Left forelimb (tissue), 1 donor: Measurements from ENCODE around the gene USH2A.

Experiments used
- DNase-seq: peaks from one replicate; pipeline ENCODE4 v3.0.0-alpha.2; 2018; ENCODE audit warnings: low spot score

Gene USH2A

DNA sequence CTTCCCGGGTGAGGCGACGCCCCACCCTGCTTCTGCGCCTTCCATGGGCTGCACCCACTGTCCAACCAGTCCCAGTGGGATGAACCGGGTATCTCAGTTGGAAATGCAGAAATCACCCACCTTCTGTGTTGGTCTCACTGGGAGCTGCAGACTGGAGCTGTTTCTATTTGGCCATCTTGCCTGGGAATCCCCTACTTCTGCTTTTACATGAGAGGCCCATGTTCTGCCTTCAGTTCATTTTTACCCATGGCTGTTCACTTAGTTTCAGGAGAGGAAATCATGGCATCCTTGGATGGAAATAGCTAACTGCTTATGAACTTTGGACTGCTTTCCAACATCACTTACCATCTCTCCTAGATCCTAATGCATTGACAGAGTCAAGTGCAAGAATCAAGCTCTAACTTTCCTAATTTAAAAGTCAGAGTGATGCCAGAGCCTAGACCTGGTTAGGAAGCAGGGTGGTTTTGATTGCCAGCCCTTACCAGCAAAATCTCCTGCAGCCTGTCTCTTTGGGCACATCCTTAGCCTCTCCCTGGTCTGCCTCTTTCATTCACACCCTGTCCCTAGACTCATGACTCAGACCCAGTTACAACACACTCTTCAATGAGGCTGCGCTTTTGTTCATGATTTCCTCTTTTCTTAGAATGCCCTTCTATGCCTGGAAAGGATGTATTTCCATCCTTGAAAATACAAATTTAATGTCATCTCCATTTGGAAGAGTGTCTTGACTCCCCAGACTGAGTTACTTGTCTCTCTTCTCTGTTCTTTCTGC, 719.0 kb downstream of the USH2A start:
- no peak for DNase-seq

- no peak for DNase-seq
Observed at GRCh38 chr1:215682232-215682631, 741.0 kb downstream of the USH2A start.

DNA sequence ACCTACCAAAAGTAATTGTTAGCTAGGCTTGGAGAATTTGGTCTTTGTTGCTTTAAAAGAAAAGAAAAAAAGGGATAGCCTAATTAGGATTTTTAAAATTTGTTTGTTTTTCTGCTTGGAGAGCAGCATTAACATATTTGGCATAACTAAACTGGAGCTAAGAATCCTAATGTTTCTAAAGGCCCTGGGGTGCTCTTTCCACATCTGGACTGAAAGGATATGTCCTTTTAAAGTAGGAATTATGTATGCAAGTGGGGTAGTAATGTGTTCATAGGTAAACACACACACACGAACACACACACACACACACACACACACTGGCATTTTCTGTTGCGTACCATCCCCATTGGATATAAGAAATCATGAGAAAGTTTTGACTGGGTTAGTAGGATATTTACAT, 742.2 kb downstream of the USH2A start:
- DNase-seq: no peak

GRCh38 chr1:215679231-215679630, 744.0 kb downstream of the USH2A start:
- no peak for DNase-seq

DNA sequence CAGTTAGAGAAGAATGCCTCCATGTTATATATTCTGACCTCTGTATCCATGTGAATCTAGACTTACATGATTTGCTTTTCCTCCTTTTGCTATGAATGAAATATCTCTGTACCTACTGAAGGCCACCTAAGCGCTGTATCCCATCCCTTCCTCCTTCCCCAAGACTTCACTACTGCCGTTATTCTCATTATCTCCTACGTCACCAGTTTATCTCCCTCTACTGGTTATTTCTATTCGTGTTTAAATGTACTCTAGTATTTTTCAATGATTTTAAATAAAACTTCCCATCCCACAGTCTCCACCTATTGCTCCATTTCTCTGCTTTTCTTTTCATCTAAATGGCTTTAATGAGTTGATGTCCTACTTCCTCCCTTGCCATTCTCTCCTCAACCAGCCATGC, 746.1 kb downstream of the USH2A start:
- no peak for DNase-seq

GRCh38 chr1:215673943-215674342, 749.3 kb downstream of the USH2A start:
- DNase-seq: no peak

DNA sequence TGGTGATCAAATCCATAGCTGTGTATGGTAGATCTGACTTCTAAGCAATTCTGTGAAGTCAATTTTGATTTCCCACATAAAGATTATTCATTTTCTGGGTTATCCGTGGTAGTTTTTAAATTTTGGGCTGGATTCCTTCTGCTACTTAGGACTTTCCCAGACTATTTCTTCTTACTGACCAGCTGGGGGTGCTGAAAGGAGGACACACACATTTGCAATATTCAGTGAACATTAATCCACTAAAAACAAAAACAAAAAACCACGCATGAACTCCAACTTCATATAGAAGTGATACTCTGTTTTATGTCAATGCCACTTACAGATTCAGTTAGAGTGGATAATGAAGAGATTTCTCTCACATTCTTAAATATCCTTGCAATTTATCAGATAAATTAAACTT, 750.8 kb downstream of the USH2A start:
- DNase-seq: no peak

DNA sequence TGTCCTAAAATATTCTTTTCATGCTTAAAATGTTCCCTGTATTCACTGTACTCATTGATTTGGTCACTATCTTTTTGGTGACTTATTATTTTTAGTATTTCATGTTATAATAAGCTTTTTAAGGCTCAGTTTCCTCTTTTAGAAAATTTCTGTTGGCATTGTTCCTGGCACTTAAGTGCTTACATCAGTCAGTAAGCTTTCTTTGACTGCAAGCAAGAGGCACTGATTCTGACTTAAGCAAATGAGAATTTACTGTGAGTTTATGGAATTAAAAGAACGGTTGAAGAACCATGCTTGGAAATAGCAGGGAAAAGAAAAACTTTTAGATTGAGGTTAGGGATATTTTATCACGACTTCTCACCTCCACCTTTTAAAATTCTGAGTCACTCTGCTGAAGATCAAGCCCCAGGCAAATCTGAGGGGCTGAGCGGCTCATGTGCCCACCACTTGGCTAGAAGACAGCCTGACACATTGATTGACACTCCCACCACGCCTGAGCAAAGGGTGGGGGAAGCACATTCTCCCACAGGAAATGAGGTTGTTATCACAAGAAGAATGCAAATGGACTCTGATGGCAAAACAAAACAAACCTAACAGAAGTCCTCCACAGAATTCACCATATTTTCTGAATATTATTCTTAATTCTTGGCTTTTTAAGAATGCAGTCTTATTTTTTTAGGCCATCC, 753.3 kb downstream of the USH2A start:
- no peak for DNase-seq

- no peak for DNase-seq
Observed at GRCh38 chr1:215667761-215668160, 755.5 kb downstream of the USH2A start.

DNA sequence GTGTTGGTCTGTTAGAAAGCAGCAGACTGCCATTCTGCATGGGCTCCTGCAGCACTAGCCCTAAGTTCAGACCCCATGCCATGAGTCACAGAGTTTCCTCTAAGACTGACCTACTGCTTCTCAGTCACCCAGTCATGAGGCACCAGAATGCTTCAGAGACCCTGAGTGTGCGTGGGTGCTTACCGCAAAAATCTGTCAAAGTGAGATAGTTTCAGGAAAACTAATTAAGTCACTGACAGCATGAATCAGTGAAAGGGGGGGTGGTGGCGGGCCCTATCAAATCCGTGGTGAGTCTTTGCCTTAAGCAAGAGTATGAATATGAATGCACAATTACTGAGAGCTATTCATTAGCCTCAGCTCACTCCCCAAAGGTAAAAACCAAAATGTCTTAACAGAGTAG, 758.0 kb downstream of the USH2A start:
- DNase-seq: no peak

DNA sequence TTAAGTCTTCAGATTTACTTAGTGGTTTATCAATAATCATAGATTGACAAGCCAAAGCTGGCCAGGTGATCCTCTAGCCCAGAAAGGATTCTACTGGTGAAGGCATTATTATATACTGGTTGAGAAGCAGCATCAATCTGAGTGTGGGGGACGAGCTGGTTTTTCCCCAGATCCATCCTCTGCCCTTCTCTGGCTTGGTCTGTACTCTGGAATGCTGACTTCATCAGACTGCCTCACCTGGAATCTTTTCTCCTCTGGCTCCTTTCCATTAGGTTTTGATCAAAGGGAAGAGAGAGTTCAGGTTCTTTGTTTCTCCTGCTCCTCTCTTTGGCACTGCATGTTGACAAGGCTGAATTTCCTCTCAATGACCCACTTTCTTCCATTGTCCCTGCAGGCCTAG, 762.2 kb downstream of the USH2A start:
- DNase-seq: no peak

GRCh38 chr1:215660259-215660658, 763.0 kb downstream of the USH2A start:
- DNase-seq: no peak

DNA sequence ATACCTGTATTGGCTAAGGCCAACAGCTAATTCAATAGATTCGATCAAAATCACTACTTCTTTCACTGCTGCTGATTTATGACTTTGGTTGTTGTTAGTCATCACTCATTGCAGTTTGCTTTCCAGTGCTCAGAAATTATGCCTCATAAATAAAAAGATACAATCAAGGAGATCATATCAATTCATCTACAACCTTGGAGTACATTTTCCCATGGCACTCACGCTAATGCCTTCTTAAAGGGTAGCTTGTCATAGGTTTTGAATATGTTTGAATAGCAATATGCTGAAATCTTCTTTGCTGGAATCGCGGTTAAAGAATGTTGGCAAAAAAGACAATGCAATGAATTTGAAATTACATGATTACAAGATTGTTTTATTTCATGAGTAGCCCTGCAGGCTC, 766.2 kb downstream of the USH2A start:
- DNase-seq: no peak

DNA sequence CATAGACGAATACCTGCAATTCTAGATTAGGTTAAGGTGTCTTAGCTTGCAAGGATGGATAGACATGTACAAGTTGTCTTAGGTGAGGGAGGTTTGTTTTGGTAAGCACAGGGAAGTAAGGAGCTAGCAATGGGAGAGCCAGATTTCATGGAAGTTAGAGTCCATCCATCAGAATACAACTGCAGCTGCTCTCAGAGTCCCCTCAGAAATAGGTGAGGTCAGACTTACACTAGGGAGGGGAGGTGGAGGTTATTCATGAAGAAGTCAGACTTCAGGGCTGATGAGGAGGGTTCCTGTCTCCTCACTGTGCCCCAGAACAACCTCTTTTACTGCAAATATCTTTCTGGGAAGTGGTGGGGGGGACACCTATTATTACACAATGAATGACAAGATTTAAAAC, 770.9 kb downstream of the USH2A start:
- no peak for DNase-seq

- no peak for DNase-seq
Observed at GRCh38 chr1:215651867-215652266, 771.4 kb downstream of the USH2A start.

- no peak for DNase-seq
Observed at GRCh38 chr1:215650446-215651149, 772.6 kb downstream of the USH2A start.

DNA sequence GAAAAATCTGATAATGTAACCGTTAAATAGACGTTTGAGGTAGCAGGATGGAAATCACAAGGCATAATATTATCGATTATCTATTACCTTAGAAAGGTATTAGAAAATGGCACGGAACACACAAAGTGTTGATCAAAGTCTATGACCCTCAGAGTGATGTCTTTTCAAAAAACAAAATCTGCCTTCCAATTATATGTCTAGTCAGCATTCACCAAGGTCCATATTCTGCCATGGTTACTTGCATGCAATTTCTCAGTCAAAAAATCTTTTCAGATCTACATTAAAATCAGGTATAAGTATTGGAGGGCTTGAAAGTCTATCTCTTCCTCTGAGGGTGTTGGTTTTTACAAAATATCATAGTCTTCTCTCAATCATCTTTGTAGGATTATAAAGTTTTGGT, 774.3 kb downstream of the USH2A start:
- no peak for DNase-seq

- no peak for DNase-seq
Observed at GRCh38 chr1:215647738-215648137, 775.5 kb downstream of the USH2A start.

DNA sequence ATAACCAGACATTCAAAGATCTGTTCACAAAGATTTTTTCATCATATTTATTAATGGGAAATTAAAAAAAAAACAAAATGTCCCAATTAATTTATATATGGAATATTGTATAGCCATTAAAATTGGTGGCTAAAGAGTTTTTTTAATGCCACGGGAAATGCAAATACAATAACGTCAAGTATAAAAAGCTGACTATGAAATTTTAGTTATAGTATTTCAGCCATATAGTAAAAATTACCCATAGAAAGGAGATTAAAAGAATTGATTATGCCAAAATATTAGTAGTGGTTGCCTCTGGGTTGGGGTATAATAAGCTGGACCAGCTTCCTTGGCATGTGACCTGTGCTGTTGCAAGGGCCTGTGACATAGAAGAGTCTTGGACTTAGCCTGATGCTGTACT, 777.4 kb downstream of the USH2A start:
- no peak for DNase-seq

- DNase-seq: no peak
Observed at GRCh38 chr1:215645182-215645581, 778.1 kb downstream of the USH2A start.

DNA sequence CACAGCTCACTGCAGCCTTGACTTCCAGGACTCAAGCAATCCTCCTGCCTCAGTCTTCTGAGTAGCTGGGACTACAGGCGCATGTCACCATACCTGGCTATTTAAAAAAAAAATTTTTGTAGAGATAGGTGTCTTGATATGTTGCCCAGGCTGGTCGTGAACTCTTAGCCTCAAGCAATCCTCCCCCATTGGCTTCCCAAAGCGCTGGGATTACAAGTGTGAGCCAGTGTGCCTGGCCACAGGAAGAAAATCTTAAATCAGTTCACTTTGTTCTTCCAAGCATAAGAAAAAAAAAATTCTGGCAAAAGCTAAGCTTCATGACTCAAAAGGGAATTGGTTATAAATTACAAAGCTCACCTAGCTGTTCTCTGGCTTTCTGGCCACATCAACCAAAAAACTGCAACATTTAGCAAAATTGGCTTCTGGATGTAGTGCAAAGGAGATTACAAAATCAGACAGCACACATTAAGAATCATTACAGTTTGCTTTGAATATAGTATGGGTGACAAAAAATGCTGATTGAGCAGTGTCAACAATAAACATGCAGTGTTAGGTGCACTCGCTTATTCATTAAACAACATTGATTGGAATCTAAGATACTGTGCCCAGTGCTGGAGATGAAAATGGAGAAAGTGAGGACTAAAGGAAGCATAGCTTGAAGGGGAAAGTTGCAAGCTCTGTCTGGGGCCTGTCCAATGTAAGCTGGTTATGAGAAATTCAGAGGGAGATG, 779.5 kb downstream of the USH2A start:
- no peak for DNase-seq

GRCh38 chr1:215640429-215641148, 782.7 kb downstream of the USH2A start:
- DNase-seq: no peak
